Measurements from ENCODE around the gene PHOX2A. TPM values are rescaled to one million over a fixed set of nuclear protein-coding genes. Genes with fewer than 3 reads are reported as not detected.
"Not testable (repeated sequence)": the region's sequence is repeated elsewhere in the genome, so short reads cannot be mapped to it uniquely, and the experiment has no call there.

The PHOX2A gene
- total RNA-seq = not detected

- H3K36me3 ChIP-seq = no peaks in the 10 kb centered on the region
- no peaks in the 10 kb centered on the region for H3K9me3 ChIP-seq
- no peak for DNase-seq (ENCODE audit: low spot score in 2 of 2)
- peaks cover 6 to 29% of the 10 kb centered on the region in 2 donors for H3K27me3 ChIP-seq
- TF ChIP-seq POLR2AphosphoS5 (IDR thresholded peaks at IDR 0.05) = no peak
- TF ChIP-seq POLR2A (IDR thresholded peaks at IDR 0.05) = no peak
- TF ChIP-seq CTCF (IDR thresholded peaks at IDR 0.05) = no peak
- H3K4me1 ChIP-seq = peaks cover 0 to 15% of the 10 kb centered on the region in 2 donors
- H3K4me3 ChIP-seq = peak within 1 kb of the TSS in 2 of 3 donors; percentile 45 to 57
- H3K27ac ChIP-seq = no peak within 1 kb of the TSS
- intact Hi-C loops (cut with DNase I; ENCODE audit: low total_unique reads) = loop anchor here (10.0 kb wide), 1 partner anchor 219 kb away; no protein-coding TSS in a partner anchor
Observed at GRCh38 chr11:72244060-72244360, at the start of gene PHOX2A. PHOX2A (minus strand) TSS chr11:72244176; CDS start chr11:72244004, 172 bp downstream.

GRCh38 chr11:72293391-72293790 is 49.4 kb upstream of the PHOX2A start:
- Histone ChIP-seq H3K4me3 (no peak overlapping the region), H3K9me3 (no peaks in the 10 kb centered on the region), H3K4me1 (no peaks in the 10 kb centered on the region), H3K27ac (no peak overlapping the region), H3K27me3 (no peaks in the 10 kb centered on the region), H3K36me3 (peaks cover 3% of the 10 kb centered on the region)
- TF ChIP-seq CTCF (IDR thresholded peaks at IDR 0.05) (no peak), POLR2AphosphoS5 (IDR thresholded peaks at IDR 0.05) (no peak), POLR2A (IDR thresholded peaks at IDR 0.05) (no peak)
- intact Hi-C loops (cut with DNase I; ENCODE audit: low total_unique reads) = no loop called here
- peak in 1 of 2 donors; percentile 15 for DNase-seq (ENCODE audit: low spot score in 2 of 2)

GRCh38 chr11:72292106-72292785 is 48.3 kb upstream of the PHOX2A start:
- no peak overlapping the region for H3K27ac ChIP-seq
- intact Hi-C loops (cut with DNase I; ENCODE audit: low total_unique reads) = no loop called here
- H3K4me3 ChIP-seq = no peak overlapping the region
- TF ChIP-seq CTCF (IDR thresholded peaks at IDR 0.05) (no peak), POLR2A (IDR thresholded peaks at IDR 0.05) (no peak), POLR2AphosphoS5 (IDR thresholded peaks at IDR 0.05) (no peak)
- H3K4me1 ChIP-seq = no peaks in the 10 kb centered on the region
- no peaks in the 10 kb centered on the region for H3K27me3 ChIP-seq
- no peaks in the 10 kb centered on the region for H3K9me3 ChIP-seq
- peak in 1 of 2 donors; percentile 13 for DNase-seq (ENCODE audit: low spot score in 2 of 2)
- H3K36me3 ChIP-seq = peaks cover 3% of the 10 kb centered on the region

GRCh38 chr11:72290741-72291140 is 46.8 kb upstream of the PHOX2A start:
- H3K36me3 ChIP-seq; H3K4me3 ChIP-seq; H3K27me3 ChIP-seq; H3K27ac ChIP-seq; intact Hi-C loops (cut with DNase I; ENCODE audit: low total_unique reads); H3K9me3 ChIP-seq; H3K4me1 ChIP-seq: not testable (repeated sequence)
- peak in 1 of 2 donors; percentile 11 for DNase-seq (ENCODE audit: low spot score in 2 of 2)

GRCh38 chr11:72287293-72287692 is 43.3 kb upstream of the PHOX2A start:
- intact Hi-C loops (cut with DNase I; ENCODE audit: low total_unique reads) = no loop called here
- no peak for DNase-seq (ENCODE audit: low spot score in 2 of 2)

More at GRCh38 chr11:72287293-72287692, 43.3 kb upstream of the PHOX2A start:
- H3K27me3 ChIP-seq = no peaks in the 10 kb centered on the region
- no peaks in the 10 kb centered on the region for H3K4me1 ChIP-seq
- TF ChIP-seq POLR2A (IDR thresholded peaks at IDR 0.05) = no peak
- no peak for TF ChIP-seq CTCF (IDR thresholded peaks at IDR 0.05)
- TF ChIP-seq POLR2AphosphoS5 (IDR thresholded peaks at IDR 0.05) = no peak
- H3K36me3 ChIP-seq = no peaks in the 10 kb centered on the region
- no peaks in the 10 kb centered on the region for H3K9me3 ChIP-seq
- H3K27ac ChIP-seq = no peak overlapping the region
- H3K4me3 ChIP-seq = no peak overlapping the region

Data from breast epithelium (tissue), 4 donors.